ENCODE data around the gene IMP4.

IMP4 gene

GRCh38 chr2:130390460-130391057 is 47.9 kb downstream of the IMP4 start:
- no peaks in the 10 kb centered on the region for H3K9me3 ChIP-seq (ENCODE audit: control insufficient read depth, low read length)
- no peak overlapping the region for H3K27ac ChIP-seq (ENCODE audit: low read depth, low read length, severe bottlenecking)
- H3K36me3 ChIP-seq (ENCODE audit: control insufficient read depth, insufficient read depth, low read length) = no peaks in the 10 kb centered on the region
- peak overlapping the region; percentile 65 for H3K4me3 ChIP-seq (ENCODE audit: extremely low read depth, insufficient read depth, low read length, poor library complexity, severe bottlenecking)
- peaks cover 4% of the 10 kb centered on the region for H3K4me1 ChIP-seq (ENCODE audit: control insufficient read depth, insufficient read depth, low read length, poor library complexity, severe bottlenecking)
- WGBS, 2 experiments (ENCODE audit: insufficient coverage in 2 of 2) = 69 to 80% methylated on average over 13 to 15 of the region's 16 CpGs

GRCh38 chr2:130391058-130391871 is 48.6 kb downstream of the IMP4 start:
- H3K36me3 ChIP-seq (ENCODE audit: control insufficient read depth, insufficient read depth, low read length) = no peaks in the 10 kb centered on the region
- peak overlapping the region; percentile 65 for H3K4me3 ChIP-seq (ENCODE audit: extremely low read depth, insufficient read depth, low read length, poor library complexity, severe bottlenecking)
- peak overlapping the region; percentile 25 for H3K27ac ChIP-seq (ENCODE audit: low read depth, low read length, severe bottlenecking)
- H3K4me1 ChIP-seq (ENCODE audit: control insufficient read depth, insufficient read depth, low read length, poor library complexity, severe bottlenecking) = peaks cover 4% of the 10 kb centered on the region
- 6 to 12% methylated on average over 47 to 55 of the region's 59 CpGs for whole genome bisulfite sequencing, 2 experiments (ENCODE audit: insufficient coverage in 2 of 2)
- H3K9me3 ChIP-seq (ENCODE audit: control insufficient read depth, low read length) = no peaks in the 10 kb centered on the region

GRCh38 chr2:130391872-130392670 is 49.4 kb downstream of the IMP4 start:
- peaks cover 4% of the 10 kb centered on the region for H3K4me1 ChIP-seq (ENCODE audit: control insufficient read depth, insufficient read depth, low read length, poor library complexity, severe bottlenecking)
- WGBS, 2 experiments (ENCODE audit: insufficient coverage in 2 of 2) = 31 to 38% methylated on average over 12 to 13 of the region's 17 CpGs
- no peaks in the 10 kb centered on the region for H3K9me3 ChIP-seq (ENCODE audit: control insufficient read depth, low read length)
- H3K27ac ChIP-seq (ENCODE audit: low read depth, low read length, severe bottlenecking) = peak overlapping the region; percentile 25
- no peaks in the 10 kb centered on the region for H3K36me3 ChIP-seq (ENCODE audit: control insufficient read depth, insufficient read depth, low read length)
- peak overlapping the region; percentile 65 for H3K4me3 ChIP-seq (ENCODE audit: extremely low read depth, insufficient read depth, low read length, poor library complexity, severe bottlenecking)

GRCh38 chr2:130393318-130393910 is 50.7 kb downstream of the IMP4 start:
- no peak overlapping the region for H3K4me3 ChIP-seq (ENCODE audit: extremely low read depth, insufficient read depth, low read length, poor library complexity, severe bottlenecking)
- no peaks in the 10 kb centered on the region for H3K36me3 ChIP-seq (ENCODE audit: control insufficient read depth, insufficient read depth, low read length)
- H3K9me3 ChIP-seq (ENCODE audit: control insufficient read depth, low read length) = no peaks in the 10 kb centered on the region
- WGBS, 2 experiments (ENCODE audit: insufficient coverage in 2 of 2) = 73 to 76% methylated on average over 4 to 5 of the region's 7 CpGs
- H3K4me1 ChIP-seq (ENCODE audit: control insufficient read depth, insufficient read depth, low read length, poor library complexity, severe bottlenecking) = peaks cover 4% of the 10 kb centered on the region
- no peak overlapping the region for H3K27ac ChIP-seq (ENCODE audit: low read depth, low read length, severe bottlenecking)
